HG03520 (cell line): ENCODE data around the gene SMG6.
"Not testable (repeated sequence)": the region's sequence is repeated elsewhere in the genome, so short reads cannot be mapped to it uniquely, and the experiment has no call there.

Experiments
- ATAC-seq: cut with Tn5 transposase; IDR thresholded peaks from one replicate; pipeline ENCODE4 v1.9.1; 2021; ENCODE audit warnings: mild to moderate bottlenecking, moderate library complexity; ENCODE audit not compliant: unreplicated experiment

SMG6 gene

DNA sequence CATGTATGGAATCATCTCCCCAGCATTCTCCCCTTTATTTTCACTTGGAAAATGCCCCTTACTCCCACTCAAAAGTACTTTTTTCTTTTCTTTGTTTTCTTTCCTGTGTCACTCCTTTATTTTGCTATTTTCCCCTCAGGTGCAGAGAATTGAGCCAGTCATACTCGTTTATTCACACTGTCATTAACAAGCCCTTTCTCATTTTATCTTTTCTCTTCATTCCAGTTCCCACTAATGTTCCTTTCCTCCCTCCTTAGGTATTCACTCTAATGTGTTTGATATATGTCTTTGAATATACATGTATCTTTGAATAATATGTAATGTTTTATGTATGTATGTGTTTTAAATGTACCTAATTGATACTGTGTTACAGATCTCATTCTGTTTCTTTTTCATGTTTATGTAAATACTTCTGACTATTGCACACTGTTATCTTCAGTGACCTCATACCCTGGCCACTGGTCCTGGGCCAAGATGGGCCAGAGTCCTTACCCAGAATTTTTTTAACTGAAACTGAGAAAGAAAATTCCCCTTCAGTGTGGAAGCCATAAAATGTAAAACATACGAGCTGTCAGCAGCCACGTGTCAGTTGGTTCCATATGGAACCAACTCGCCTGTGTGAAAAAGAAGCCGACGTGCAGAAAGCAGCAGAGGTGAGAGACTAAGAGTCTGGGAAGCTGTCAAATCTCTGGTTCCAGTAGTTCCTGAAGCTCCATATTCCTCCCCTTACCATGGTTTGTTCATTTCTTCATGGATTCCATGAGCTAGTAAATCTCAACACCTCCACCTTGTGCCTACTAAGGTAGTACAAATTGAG, 6.0 kb upstream of the SMG6 start:
- ATAC-seq = no peak

DNA sequence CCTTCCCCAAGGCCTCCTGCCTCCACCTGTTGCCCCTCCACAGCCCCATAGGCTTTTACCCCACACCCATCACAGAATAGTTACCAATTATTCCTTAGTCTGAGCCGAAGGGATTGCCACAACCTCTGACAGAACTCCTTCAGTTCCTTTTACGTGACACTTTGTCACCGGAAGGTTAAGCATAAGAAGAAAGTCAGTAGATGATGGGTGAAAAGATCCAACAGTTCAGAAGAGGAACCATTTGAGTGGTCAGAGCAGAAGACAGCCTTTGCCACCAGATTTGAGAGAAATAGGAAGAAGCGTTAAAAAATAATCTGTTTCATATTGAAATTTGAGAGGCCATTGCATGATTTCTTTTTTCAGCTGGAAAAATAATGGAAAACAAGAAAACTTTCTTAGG, 1.3 kb upstream of the SMG6 start:
- ATAC-seq = no peak

DNA sequence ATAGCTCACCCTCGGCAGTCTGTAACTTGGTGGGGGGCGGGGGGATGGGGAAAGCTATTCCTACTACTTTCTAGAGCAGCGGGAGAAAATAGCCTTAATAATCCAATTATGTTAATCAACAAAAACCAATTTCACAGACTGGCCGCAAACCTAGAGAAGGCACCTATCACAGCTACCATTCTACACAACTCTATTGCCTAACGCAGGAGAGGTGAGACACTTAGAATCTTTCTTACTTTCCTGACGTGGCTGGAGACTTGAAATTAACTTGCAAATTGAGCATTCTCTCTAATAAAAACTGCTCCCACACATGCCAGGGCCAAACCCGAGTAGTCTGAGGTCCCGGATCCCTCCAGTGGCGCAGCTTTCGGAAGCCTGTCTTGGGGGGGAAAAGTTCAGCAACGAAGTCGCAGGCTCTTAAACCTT, 794 bp downstream of the SMG6 start:
- ATAC-seq = no peak

DNA sequence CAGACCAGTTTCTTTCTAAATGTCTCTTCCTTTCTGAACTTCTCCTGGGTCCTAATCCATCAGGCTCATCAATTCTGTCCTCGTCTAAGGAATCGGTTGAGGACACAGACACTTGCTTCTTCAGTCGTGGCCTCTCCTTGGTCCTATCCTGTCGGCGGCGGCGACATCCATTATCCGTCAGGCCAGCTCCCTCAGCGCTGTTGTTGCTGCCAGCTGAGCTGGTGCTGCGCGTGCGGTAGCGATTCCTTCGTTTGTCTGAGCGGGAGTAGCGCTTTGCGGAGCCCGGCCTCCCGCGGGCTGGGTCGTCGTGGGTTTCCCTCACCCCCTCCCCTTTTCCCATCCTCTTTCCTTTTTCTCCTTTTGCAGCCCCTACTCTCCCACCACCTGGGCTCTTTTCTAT, 3.8 kb downstream of the SMG6 start:
- ATAC-seq = no peak

DNA sequence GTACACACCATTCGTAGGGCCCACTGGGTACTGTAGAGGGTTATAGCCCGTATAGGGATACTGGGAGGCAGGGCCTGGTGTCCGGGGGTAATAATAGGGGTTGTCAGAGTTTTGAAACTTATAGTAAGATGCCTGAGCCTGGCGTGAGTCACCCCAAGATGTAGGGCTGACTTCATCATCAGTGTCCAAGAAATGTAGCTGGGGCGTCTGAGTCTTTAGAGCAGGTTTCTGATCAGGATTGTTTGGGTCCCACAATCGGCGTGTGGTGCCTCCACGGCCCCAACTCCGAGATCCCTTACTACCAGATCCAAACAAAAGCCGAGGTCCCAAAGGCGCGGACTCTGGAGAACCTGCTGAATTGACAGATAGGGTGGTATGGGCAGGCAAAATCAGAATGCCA, 4.4 kb downstream of the SMG6 start:
- no peak for ATAC-seq

DNA sequence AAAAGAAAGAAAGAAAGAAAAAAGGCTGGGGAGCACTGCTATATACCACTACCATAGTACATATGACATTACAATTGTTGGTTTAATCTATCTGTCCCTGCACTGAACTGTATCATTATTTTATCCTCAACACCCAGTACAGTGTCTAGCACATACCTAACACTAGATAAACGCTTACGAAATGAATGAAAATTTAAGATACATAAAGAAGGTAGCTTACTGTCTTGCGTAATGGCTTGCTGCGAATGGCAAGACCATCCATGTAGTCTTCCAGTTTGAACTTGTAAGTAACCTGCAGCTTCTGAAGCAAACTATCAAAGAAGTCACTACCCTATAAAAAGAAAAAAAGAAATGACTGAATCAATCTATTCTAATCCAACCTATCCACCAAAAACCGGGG, 6.6 kb downstream of the SMG6 start:
- ATAC-seq = no peak

DNA sequence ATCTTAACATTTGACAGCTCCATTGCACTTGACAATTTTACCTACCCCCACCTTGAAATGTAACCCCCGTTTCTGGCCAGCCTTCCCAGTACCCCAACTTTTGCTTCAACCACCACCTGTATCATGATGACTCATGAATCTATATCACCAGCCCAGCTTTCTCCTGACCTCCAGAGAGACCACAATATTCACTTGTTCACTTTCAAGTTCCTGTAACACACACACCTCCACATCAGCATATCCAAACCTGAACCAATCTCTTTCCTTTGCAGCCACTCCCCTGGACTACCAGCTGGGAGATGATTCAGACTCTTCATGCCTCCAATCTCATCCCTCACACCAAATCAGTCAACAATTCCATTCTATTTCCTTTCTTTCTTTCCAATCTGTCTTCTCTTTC, 8.0 kb downstream of the SMG6 start:
- no peak for ATAC-seq

DNA sequence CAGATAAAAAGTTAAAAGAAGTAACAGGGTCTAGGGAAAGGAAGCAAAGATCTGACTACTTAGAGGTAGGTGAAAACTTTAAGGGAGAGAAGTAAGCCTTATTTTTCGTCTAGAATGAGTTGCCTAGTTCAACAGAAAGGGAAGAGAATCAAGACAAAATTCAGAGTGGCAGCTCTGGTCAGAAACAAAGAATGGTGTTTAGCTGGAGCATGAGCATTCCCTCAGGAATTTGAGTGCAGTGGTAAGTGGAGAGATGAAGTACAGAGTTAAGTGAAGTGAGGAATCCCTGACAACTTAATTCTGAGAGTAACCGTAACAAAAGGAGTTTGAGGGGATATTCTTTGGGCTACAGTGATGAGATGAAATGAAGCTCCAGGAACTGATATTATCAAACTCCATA, 11.5 kb downstream of the SMG6 start:
- ATAC-seq = no peak

DNA sequence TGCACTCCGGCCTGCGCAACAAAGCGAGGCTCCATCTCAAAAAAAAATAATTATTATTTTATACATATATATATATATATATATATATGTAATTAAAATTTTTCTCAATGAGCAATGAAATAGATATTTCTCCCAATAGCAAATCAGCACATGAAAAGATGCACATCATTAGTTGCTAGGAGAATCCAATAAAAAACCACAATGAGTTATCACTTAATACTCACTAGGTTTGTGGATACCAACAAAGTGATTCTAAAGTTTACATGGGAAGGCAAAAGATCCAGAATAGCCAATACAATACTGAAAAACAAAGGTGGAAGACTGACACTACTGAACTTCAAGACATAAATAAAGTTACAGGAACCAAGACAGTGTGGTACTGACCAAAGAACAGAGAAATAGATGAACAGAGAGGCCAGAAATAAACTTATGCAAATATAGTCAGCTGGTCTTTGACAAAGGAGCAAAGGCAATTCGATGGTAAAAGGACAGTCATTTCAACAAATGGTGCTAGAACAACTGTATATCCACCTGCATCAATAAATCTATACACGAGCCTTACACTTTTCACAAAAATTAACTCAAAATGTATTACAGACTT, 13.6 kb downstream of the SMG6 start:
- no peak for ATAC-seq

DNA sequence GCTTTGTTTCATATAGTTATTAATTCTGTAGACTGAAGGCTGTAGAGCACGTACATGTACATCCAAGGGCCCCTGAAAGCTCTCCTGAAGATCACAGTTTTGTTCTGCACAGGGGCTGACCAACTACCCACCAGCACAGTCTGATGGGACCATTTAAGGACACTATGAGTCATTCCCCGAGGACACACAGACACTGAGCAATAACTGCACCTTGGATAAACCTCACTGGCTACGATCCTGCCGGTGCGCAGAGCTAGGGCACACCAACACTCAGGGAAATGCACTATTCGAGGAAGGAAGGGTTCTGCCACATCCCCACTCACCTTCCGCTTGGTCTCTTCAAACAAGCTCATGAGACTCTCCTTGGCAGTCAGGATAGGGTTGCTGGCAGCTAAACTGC, 20.3 kb downstream of the SMG6 start:
- ATAC-seq = no peak

DNA sequence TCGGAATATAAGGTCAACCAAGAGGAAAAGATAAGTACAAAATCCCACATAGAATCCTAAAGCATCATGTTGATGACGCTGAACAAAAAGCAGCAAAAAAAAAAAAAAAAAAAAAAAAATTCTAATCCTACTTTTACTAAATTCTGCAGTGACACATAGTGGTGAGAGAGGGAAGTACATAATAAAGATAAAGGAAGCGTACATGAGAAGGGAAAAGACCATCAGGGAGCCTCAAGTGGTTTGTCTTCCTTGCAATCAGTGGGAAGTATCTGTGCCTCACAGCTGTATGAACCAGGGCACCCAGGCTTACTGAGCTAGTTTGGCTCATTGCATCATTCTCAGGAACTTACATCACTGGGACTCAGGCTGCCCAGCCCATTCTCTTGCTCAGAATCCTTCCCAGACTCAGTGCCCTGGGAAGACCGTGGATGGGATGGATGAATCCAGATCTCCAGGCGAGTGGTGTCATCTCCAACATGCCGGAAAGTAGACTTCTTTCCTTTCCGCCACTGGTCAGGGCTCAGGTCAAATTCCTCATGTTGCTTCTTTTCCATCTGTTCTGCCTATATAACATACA, 21.2 kb downstream of the SMG6 start:
- no peak for ATAC-seq

DNA sequence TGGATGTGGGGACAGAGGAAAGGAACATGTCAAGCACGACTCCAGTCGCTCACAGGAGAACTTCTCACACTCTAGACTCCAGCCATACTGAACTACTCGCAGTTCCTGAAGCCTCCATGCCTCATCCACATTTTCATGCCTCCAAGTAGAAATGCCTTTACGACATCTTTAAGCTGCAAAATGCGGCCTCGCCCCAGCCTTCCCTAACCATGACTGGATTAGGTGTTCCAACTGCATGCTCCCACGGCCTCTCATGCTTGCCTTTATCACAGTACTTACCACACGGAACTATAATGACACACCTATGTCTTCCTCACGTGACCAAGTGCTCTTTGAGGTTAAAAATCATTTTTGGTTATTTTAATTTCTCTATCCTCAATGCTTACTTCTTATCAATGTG, 23.9 kb downstream of the SMG6 start:
- ATAC-seq = no peak

DNA sequence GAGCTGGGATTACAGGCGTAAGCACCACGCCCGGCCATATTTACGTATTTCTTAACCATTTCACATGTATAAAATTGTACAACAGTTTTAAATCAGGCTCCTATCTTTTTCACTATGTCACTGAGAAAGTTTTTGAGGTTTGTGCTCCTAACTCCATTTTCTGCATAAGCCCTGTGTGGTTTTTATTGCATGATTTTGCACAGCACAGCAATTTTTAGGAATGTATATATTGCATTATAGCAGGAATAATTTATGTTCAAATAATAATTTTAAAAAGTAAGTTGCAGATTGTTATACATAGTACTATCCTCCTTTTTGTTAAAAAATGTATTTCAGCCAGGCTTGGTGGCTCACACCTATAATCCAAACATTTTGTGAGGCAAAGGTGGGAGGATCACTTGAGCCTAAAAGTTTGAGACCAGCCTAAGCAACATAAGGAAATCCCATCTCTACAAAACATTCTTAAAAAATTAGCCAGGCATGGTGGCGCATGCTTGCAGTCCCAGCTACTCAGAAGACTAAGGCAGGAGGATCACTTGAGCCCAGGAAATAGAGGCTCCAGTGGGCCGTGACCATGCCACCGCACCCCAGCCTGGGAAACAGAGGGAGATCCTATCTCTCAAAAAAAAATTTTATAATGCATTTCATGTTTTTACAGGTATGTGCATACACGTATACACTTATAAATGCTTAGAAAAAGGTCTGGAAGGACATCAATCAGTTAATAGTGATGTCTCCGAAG, 26.0 kb downstream of the SMG6 start:
- ATAC-seq = no peak

DNA sequence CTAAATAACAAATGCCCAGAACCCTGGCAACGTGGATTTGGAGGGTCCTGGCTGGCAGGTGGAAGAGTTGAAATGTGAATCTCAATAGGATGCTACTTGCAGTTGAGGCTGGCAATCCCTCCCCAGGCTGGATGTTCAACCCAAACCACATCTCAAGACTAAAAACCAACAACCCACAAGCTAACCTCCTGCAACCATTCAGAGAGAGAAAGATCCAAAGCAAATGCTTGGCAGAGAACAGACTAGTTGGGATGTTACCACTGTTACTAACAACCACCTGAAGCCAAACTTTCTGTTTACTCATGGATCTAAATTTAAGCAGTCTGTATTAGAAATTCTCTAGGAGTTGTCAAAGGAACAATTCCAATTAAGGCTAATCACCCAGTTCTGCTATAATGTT, 27.9 kb downstream of the SMG6 start:
- ATAC-seq = no peak

DNA sequence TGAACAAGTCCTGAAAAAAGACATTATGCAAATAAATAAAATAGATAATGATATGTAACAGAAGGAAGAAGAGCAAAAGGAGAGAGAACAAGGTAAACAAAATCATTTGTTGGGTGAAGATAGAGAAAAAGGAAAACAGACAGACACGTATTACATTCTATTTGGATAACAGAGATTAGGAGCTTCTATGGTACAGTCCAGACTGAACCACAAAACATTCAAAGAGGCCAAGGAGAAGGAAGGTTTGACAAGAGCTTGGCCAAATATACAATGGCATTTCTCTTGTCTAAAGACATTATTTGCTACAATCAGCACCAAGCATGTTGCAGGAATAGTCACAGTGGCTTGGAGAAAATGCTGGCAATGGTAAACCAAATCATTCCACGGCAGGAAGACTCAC, 29.2 kb downstream of the SMG6 start:
- no peak for ATAC-seq

DNA sequence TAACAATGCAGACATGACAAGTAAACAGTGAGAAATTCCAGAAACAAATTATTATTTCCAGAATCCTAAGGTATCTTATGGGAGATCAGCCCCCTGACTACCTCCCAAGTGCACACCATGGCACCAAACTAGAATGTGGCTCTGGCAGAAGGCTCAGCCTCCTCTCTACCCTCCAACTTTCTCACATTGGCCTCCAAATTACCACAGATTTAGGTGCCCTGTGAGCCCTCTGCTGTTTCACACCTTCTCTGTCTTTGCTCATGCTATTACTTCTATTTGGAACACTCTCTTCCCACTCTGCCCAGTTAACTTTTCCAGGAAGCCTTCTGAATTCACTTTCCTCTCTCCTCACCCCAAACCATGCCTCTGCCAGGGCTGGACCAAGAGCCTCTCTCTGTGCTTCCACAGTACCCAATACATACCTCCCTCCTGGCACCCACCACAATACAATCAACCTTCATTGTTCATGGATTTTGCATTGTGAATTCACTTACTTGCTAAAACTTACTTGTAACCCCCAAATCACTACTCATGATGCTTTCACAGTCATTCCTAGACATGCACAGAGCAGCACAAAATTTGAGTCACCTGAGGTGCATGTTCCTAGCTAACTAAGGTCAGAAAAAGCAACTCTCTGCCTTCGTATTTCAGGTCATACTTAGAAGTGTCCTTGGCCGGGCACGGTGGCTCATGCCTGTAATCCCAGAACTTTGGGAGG, 31.4 kb downstream of the SMG6 start:
- ATAC-seq = no peak

DNA sequence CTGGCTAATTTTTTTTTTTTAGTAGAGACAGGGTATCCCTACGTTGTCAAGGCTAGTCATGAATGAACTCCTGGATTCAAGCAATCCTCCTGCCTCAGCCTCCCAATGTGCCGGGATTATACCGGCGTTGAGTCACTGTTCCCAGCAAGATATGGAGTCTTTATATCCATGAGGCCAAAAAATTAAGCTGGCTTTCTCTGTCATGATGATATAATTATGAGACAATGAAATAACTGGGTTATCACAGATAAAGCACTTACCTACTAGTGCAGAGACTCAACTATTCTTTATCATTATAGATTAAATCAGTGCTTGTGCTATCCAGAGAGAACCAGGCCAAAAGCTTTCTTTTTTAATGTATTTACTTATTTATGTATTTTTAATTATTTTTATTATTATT, 36.2 kb downstream of the SMG6 start:
- ATAC-seq = no peak

DNA sequence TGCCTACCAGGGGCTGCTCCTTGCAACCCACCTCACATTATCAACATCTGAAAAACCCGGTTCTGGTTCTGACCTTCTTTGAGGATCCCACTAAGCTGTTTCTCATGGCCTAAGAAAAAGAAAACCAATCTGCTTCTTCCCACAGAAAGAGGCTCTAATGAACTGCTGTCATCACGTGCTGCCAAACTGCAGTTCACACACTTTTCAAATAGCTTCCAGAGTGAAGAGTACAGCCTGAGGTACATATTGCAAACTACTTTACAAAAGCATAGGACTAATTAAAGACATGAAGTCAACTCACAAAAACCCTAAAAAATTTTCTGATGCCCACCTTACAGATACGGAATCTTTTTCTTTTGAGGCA, 36.7 kb downstream of the SMG6 start:
- ATAC-seq = no peak

DNA sequence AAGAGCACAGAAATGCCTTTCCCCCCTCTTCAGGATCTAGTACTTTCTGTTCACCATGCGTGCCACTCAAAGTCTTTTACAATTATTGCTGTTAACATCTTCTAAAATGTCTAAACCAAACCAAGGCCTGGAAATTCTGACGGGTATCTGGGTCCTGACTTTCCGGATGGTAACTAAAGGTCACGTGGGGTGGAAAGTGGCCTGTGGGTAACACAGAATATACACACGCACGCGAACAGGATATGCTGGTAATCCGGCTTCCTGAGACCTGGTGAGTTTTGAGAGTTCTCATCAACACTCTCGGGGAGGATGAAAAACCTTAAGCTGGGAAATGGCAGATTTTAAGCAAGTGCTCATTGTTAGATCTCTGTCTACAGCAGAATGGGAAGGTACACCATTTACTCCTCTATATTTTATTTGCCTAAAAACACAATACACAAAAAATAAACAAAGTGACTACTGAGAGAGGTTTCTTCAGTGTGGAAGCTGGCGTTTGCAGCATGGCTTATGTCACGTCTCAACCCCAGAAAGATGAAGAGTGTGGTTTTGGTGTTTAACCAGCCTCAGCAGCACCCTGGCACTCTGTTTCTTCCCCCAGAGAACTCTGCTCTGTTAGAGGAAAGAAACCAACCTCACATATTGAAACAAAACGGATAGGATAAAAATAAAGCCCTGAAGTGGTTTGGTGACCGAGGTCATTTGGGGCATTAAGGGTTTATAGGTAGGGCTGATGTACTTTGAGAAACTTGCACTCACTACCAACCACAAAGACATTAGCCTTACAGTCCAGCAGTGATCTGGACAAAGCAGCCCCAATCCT, 37.3 kb downstream of the SMG6 start:
- ATAC-seq = peak; percentile 58

DNA sequence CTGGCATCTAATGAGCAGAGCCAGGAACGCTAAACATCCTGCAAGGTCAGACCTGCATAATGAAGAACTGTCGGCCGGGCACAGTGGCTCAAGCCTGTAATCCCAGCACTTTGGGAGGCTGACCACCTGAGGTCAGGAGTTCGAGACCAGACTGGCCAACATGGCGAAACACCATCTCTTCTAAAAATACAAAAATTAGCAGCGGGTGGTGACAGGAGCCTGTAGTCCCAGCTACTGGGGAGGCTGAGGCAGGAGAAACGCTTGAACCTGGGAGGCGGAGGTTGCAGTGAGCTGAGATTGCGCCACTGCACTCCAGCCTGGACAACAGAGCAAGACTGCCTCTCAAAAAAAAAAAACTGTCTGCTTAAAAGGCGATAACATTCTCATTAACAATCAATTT, 38.4 kb downstream of the SMG6 start:
- not testable (repeated sequence) for ATAC-seq
